ENCODE data around the gene LDHAL6A. TPM values are rescaled to one million over a fixed set of nuclear protein-coding genes. Genes with fewer than 3 reads are reported as not detected.
A peak's percentile ranks its signal among the peaks of the same experiment; 100 is the strongest.
"Not testable (repeated sequence)": the region's sequence is repeated elsewhere in the genome, so short reads cannot be mapped to it uniquely, and the experiment has no call there.

Gene LDHAL6A
- total RNA-seq, result not detected

GRCh38 chr11:18455686-18456372, at the start of gene LDHAL6A:
Gene LDHAL6A (plus strand): TSS chr11:18455856. CDS start chr11:18456681, 825 bp downstream.
- DNase-seq (ENCODE audit: low spot score in 2 of 2), result no peak
- ATAC-seq, result no peak
- no peak within 1 kb of the TSS for H3K27ac Mint-ChIP-seq
- H3K36me3 Mint-ChIP-seq, result peaks cover 0 to 5% of the 10 kb centered on the region in 2 donors
- no peaks in the 10 kb centered on the region for H3K9me3 Mint-ChIP-seq

- not testable (repeated sequence) for H3K27ac Mint-ChIP-seq; DNase-seq (ENCODE audit: low spot score in 2 of 2); H3K9me3 Mint-ChIP-seq; ATAC-seq
- H3K36me3 Mint-ChIP-seq, result peaks cover 5 to 36% of the 10 kb centered on the region in 2 donors
These were observed 48.3 kb upstream of the LDHAL6A start for GRCh38 chr11:18407400-18407799.

- H3K27ac Mint-ChIP-seq, result peak overlapping the region; percentile 4 to 25
- H3K9me3 Mint-ChIP-seq, result peaks cover 0 to 4% of the 10 kb centered on the region in 2 donors
- DNase-seq (ENCODE audit: low spot score in 2 of 2) (no peak), ATAC-seq (peak; percentile 12 to 16)
- H3K36me3 Mint-ChIP-seq, result peaks cover 5 to 22% of the 10 kb centered on the region in 2 donors
These were observed 46.9 kb upstream of the LDHAL6A start for GRCh38 chr11:18408558-18409291.

GRCh38 chr11:18416459-18416858, 39.2 kb upstream of the LDHAL6A start:
- ATAC-seq (no peak), DNase-seq (ENCODE audit: low spot score in 2 of 2) (no peak)
- H3K27ac Mint-ChIP-seq, result no peak overlapping the region
- no peaks in the 10 kb centered on the region for H3K9me3 Mint-ChIP-seq
- H3K36me3 Mint-ChIP-seq, result no peaks in the 10 kb centered on the region

- no peaks in the 10 kb centered on the region for H3K9me3 Mint-ChIP-seq
- H3K27ac Mint-ChIP-seq, result no peak overlapping the region
- no peaks in the 10 kb centered on the region for H3K36me3 Mint-ChIP-seq
- ATAC-seq (no peak), DNase-seq (ENCODE audit: low spot score in 2 of 2) (no peak)
These were observed 36.6 kb upstream of the LDHAL6A start for GRCh38 chr11:18419040-18419439.

GRCh38 chr11:18420067-18420466, 35.6 kb upstream of the LDHAL6A start:
- H3K36me3 Mint-ChIP-seq, result no peaks in the 10 kb centered on the region

GRCh38 chr11:18427240-18427639, 28.4 kb upstream of the LDHAL6A start:
- DNase-seq (ENCODE audit: low spot score in 2 of 2) (no peak), ATAC-seq (no peak)
- no peak overlapping the region for H3K27ac Mint-ChIP-seq
- peaks cover 6% of the 10 kb centered on the region in 2 donors for H3K36me3 Mint-ChIP-seq
- H3K9me3 Mint-ChIP-seq, result peaks cover 4% of the 10 kb centered on the region in 2 donors

More at GRCh38 chr11:18420067-18420466, 35.6 kb upstream of the LDHAL6A start:
- Mint-ChIP-seq H3K27ac (peak overlapping the region in 1 of 2 donors; percentile 63), H3K9me3 (no peaks in the 10 kb centered on the region)
- DNase-seq (ENCODE audit: low spot score in 2 of 2), result no peak
- no peak for ATAC-seq

GRCh38 chr11:18429332-18429731, 26.3 kb upstream of the LDHAL6A start:
- ATAC-seq (no peak), DNase-seq (ENCODE audit: low spot score in 2 of 2) (no peak)
- Mint-ChIP-seq H3K36me3 (peaks cover 6% of the 10 kb centered on the region in 2 donors), H3K27ac (no peak overlapping the region), H3K9me3 (peaks cover 9 to 12% of the 10 kb centered on the region in 2 donors)

- no peak for DNase-seq (ENCODE audit: low spot score in 2 of 2)
- H3K27ac Mint-ChIP-seq, result no peak overlapping the region
- ATAC-seq, result no peak
- peaks cover 0 to 12% of the 10 kb centered on the region in 2 donors for H3K36me3 Mint-ChIP-seq
- H3K9me3 Mint-ChIP-seq, result peaks cover 0 to 13% of the 10 kb centered on the region in 2 donors
These were observed 17.0 kb upstream of the LDHAL6A start for GRCh38 chr11:18438691-18439090.

- Mint-ChIP-seq H3K9me3 (no peaks in the 10 kb centered on the region), H3K27ac (no peak overlapping the region), H3K36me3 (no peaks in the 10 kb centered on the region)
- ATAC-seq (no peak), DNase-seq (ENCODE audit: low spot score in 2 of 2) (no peak)
These were observed 6.4 kb upstream of the LDHAL6A start for GRCh38 chr11:18449251-18449650.

- H3K9me3 Mint-ChIP-seq, result no peaks in the 10 kb centered on the region
- no peak for DNase-seq (ENCODE audit: low spot score in 2 of 2)
- ATAC-seq, result no peak
- H3K36me3 Mint-ChIP-seq, result peaks cover 0 to 5% of the 10 kb centered on the region in 2 donors
- H3K27ac Mint-ChIP-seq, result no peak overlapping the region
These were observed 2.7 kb upstream of the LDHAL6A start for GRCh38 chr11:18452927-18453326.

- ATAC-seq, result peak in 1 of 2 donors; percentile 45
These were observed 1.8 kb downstream of the LDHAL6A start for GRCh38 chr11:18457450-18457849.

GRCh38 chr11:18459634-18460033, 4.0 kb downstream of the LDHAL6A start:
- H3K36me3 Mint-ChIP-seq, result peaks cover 0 to 5% of the 10 kb centered on the region in 2 donors
- no peak for DNase-seq (ENCODE audit: low spot score in 2 of 2)
- H3K9me3 Mint-ChIP-seq, result no peaks in the 10 kb centered on the region
- ATAC-seq, result no peak
- no peak overlapping the region for H3K27ac Mint-ChIP-seq

More at GRCh38 chr11:18457450-18457849, 1.8 kb downstream of the LDHAL6A start:
- H3K9me3 Mint-ChIP-seq, result no peaks in the 10 kb centered on the region
- DNase-seq (ENCODE audit: low spot score in 2 of 2), result no peak
- no peak overlapping the region for H3K27ac Mint-ChIP-seq
- peaks cover 0 to 5% of the 10 kb centered on the region in 2 donors for H3K36me3 Mint-ChIP-seq

- ATAC-seq (peak; percentile 85 to 92), DNase-seq (ENCODE audit: low spot score in 2 of 2) (peak in 1 of 2 donors; percentile 23)
- Mint-ChIP-seq H3K9me3 (no peaks in the 10 kb centered on the region), H3K36me3 (no peaks in the 10 kb centered on the region), H3K27ac (no peak overlapping the region)
These were observed 6.3 kb downstream of the LDHAL6A start for GRCh38 chr11:18461909-18462308.

- Mint-ChIP-seq H3K27ac (no peak overlapping the region), H3K9me3 (no peaks in the 10 kb centered on the region), H3K36me3 (no peaks in the 10 kb centered on the region)
- no peak for ATAC-seq
- DNase-seq (ENCODE audit: low spot score in 2 of 2), result no peak
These were observed 7.8 kb downstream of the LDHAL6A start for GRCh38 chr11:18463439-18463838.

- Mint-ChIP-seq H3K9me3 (no peaks in the 10 kb centered on the region), H3K27ac (no peak overlapping the region), H3K36me3 (no peaks in the 10 kb centered on the region)
- DNase-seq (ENCODE audit: low spot score in 2 of 2) (no peak), ATAC-seq (no peak)
These were observed 10.7 kb downstream of the LDHAL6A start for GRCh38 chr11:18466402-18466801.

- ATAC-seq (peak in 1 of 2 donors; percentile 73), DNase-seq (ENCODE audit: low spot score in 2 of 2) (no peak)
- Mint-ChIP-seq H3K9me3 (no peaks in the 10 kb centered on the region), H3K36me3 (no peaks in the 10 kb centered on the region), H3K27ac (peak overlapping the region in 1 of 2 donors; percentile 93)
These were observed 12.4 kb downstream of the LDHAL6A start for GRCh38 chr11:18468059-18468458.

Measured in activated naive CD4-positive, alpha-beta T cell treated with anti-CD3 and anti-CD28 coated beads, Interleukin-2, amount 50 U/mL, for 72 hours (primary cell).